NCI-H748 (cell line): Measurements from ENCODE around the gene ABCC1.
"Not testable (repeated sequence)": the region's sequence is repeated elsewhere in the genome, so short reads cannot be mapped to it uniquely, and the experiment has no call there.

Experiments
- DNase-seq: peaks from one replicate; lab custom pipeline; 2025; ENCODE audit not compliant: unreplicated experiment; lab: John Stamatoyannopoulos, UW

Gene ABCC1

DNA sequence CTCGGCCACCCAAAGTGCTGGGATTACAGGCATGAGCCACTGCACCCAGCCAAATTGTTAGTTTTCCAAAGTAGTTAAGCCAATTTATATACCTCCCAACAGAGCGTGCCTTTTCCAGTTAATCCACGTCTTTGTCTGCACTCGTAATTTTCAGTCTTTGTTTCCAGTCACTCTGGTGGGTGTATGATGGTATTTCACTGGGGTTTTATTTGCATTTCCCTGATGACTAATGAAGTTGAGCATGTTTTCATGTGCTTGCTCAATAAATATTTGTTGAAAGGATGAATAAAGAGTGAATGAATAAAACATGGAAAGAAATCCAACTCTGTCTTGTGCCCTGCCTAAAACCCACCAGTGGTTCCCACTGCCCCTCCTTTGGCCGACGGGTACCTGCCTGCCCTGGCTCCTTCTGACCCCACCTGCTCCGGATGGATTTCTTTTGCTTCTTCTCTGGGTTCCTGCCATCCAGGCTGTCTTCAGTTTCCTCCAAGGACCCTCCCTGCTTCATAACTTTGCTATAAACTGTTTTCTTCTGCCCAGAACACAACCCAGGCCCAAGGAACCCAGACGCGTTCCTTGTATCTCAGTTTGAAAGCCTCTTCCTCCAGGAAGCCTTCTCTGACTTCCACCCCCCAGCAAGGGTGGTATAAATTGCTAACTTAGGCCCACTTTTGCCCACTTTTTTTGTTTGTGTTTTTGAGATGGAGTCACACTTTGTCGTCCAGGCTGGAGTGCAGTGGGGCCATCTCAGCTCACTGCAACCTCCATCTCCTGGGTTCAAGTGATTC lies 3.0 kb upstream of the ABCC1 start:
- DNase-seq, result peak; percentile 2

DNA sequence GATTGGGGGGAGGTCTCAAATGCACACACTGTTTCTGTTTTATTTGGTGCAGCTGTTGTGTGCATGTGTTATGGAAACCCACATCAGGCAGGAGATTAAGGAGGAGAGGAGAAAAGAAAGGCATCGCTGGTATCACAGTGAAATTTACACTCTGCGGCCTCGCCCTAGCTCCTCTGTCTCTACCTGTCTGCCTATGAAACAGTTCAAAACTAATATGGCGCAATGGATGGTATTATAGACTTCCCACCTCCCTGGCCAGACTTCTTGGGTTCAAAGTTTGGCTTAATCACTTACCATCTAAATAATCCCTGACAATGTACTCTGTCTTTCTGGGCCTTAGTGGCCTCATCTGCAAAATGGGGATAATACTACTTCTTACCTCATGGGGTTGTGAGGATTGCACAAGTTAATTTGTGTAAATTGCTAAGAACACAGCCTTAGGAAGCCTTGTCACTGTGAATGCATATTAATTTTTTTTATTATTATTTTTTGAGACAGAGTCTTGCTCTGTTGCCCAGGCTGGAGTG lies 1.4 kb upstream of the ABCC1 start:
- DNase-seq, result no peak

DNA sequence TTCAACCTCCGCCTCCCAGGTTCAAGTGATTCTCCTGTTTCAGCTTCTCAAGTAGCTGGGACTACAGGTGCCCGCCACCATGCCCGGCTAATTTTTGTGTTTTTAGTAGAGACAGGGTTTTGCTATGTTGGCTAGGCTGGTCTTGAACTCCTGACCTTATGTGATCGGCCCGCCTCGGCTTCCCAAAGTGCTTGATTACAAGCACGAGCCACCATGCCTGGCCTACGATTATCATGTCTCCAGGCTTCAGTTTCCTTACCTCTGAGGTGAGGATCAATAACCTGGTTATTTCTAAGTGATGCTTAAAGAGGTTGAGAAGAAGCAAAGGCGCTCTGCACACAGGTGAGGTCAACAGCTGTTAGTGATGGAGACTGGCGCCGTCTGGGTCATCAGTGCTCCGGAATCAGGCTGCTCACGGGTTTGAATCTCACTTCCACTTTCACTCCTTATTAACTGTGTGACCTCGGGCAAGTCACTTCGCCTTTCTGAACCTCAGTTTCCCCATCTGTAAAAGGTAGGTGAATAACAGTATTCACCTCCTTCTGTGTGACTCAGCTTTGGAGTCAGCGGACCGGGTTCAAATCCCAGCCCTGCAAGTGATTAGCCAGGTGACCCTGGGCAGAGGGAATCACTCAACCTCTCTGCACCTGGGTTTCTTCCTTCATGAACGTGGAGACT lies 745 bp upstream of the ABCC1 start:
- DNase-seq, result no peak

DNA sequence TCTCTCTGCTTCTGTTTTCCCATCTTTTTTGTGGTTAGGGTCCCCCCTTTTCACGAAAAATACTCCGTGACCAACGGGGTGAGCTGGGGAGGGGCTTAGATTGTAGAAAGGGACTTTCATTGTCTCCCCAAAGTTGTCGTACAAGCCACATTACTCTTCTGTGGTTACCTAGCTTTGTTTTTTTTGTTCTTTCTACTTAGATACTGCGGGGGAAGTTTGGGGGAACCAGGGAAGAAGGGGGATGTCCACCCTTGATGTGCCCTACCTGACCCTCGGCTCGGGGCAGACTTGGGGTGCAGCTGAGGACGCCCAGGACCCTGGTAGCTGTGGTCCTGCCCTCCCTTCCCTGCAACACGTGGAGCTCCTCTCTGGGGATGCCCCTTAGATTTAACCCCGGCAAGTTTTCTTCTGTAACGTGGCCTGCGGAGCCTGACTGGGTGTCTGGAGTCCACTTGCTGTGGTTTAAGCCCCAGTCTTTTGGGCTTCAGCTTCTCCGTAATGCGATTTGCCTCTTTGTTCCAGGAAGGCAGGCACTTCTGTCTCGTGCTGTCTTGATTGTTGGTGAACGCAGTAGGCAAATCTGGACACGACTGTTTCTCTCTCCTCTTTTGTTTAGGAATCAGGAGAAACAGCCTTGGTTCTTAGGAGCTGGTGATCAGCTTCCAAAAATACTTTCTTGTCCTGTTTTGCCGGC lies 892 bp downstream of the ABCC1 start:
- peak; percentile 25 for DNase-seq

DNA sequence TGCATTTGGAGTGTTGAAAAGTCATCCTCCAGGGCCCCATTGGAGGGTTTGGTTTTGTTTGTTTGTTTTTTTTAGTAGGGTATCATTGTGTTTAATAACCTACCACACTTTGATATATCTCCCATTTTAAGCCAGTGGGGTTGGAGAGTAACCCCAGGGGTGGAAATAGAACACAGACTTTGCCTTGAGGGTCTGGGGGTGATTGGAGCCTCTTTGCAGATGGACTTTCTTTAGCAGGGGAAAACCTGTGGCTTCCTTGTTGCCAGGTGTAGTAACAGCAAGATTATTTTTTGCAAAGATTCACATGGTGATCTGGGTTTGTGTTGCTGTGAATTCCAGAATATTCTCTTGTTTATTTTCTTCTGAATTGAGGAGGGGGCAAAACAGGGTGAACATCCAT lies 1.5 kb downstream of the ABCC1 start:
- DNase-seq, result no peak

DNA sequence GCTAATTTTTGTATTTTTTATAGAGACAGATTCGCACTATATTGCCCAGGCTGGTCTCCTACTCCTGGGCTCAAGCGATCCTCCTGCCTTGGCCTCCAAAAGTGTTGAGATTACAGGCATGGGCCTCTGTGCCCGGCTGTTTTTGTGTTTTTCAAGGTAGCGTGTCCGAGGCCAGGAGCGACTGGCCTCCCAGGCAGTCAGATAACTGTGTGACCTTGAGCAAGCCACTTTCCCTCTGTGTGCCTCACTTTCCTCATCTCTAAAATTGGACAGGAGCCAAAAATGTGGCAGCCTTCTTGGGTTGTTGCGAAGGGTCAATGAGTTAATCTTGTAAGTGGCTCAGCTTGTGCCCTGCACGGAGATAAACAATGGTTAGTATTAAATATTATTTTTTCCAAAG lies 2.4 kb downstream of the ABCC1 start:
- no peak for DNase-seq

DNA sequence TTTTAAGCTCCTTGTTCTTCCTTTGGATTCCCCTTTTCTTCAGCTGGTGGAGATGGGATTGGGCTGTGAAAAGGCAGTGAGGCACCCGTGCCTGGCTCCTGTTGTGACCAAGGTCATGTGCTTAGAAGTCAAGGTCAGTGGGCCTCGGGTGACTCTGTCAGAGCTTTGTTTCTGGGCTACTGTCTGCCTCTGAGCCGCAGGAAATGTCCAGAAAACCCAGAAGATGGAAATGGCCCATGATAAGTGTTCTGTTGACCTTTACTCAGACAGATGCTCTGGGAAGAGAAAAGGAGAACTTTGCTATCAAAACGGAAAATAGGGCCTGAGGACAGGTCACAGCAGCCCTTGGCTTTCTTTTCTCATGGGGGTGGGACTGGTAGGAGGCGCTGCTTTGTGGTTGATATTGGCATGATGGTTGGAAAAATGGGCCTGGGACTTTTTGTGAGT lies 2.9 kb downstream of the ABCC1 start:
- no peak for DNase-seq

DNA sequence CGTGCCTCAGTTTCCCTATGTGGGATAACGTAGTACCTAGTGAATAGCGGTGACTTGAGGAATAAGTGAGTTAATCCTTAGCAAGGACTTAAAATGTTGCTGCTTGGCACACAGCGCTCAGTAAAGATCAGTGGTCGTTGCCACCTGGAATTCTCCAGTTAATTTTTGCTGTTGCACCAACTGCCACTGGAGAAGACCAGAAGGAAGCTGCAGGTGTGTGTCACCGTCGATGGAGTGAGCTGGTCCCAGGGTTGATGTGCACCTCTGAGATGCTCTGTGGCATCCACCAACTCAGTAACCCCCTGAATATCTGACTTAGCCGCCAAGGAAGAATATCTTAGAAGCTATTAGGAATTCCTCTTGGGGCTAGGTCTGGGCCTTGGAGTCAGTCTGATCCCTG lies 4.1 kb downstream of the ABCC1 start:
- DNase-seq, result no peak

DNA sequence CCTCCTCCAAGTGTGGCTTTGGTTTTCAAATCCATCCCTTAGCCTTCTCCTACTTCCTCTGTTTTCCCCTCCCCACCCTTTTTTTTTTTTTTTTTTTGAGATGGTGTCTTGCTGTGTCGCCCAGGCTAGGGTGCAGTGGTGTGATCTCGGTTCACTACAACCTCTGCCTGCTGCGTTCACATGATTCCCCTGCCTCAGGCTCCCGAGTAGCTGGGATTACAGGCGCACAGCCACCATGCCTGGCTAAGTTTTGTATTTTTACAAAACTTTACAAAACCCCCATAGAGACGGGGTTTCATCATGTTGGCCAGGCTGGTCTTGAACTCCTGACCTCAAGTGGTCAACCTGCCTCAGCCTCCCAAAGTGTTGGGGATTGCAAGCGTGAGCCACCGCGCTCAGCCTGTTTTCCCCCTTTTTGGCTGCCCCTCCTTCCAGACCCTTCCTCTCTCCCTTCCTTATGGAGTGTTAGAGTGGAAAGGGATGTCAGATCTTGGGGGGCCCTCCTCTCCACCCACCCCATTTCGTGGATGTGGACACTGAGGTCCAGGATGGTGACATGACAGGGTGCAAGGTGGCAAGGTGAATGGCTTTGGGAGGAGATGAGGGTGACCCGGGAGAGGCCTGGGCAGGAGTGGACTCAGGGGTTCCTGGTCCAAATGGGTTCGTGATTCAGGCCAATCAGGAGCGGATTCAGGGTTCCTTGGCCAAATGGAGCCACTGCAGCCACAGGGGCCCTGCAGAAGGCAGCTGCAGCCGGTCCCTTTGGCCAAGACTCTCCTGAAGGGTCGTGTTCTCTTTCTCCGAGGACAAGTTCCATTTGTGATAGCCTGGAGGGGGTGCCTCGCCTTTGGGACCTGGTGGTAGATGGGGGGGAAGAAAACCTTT lies 4.8 kb downstream of the ABCC1 start:
- DNase-seq, result no peak

DNA sequence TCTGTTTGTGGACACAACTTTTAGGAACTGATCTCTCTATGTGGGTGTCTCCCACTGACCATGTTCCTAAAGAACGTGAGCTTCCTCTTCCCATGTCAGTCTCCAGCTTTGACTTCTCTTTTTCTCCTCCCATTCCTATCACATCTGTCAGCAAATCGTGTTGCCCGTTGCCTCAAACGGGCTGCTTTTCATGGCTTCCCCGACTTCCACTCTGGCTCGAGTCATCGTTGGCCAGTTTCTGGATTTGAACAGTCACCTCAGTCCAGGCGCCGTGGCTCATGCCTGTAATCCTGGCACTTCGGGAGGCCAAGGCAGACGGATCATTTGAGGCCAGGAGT lies 5.4 kb downstream of the ABCC1 start:
- no peak for DNase-seq

DNA sequence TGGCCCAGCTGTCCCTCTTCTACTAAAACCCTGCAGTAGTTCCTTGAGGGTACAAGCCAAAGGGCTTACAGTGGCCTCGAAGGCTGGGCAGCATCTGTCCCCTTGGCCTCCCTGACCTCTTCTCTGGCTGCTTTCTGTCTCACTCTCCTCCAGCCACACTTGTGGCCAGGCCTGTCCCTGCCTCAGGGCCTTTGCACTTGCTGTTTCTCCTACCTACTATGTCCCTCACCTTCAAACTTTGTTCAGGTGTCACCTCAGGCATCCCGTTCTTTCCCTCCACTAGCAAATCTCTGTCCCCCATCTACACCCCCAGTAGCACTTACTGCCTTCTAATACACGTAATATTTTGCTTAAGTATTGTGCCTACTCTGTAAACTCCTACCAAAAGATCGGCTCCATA lies 6.0 kb downstream of the ABCC1 start:
- no peak for DNase-seq

DNA sequence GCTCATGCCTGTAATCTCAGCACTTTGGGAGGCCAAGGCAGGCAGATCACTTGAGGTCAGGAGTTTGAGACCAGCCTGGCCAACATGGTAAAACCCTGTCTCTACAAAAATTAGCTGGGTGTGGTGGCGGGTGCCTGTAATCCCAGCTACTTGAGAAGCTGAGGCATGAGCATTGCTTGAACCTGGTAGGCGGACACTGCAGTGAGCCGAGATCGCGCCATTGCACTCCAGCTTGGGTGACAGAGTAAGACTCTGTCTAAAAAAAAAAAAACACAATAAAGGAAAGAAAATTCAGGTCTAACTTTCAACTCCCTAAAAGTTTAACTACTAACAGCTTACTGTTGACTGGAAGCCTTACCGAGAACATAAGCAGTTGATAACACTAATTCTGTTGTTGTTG lies 6.7 kb downstream of the ABCC1 start:
- DNase-seq, result not testable (repeated sequence)

DNA sequence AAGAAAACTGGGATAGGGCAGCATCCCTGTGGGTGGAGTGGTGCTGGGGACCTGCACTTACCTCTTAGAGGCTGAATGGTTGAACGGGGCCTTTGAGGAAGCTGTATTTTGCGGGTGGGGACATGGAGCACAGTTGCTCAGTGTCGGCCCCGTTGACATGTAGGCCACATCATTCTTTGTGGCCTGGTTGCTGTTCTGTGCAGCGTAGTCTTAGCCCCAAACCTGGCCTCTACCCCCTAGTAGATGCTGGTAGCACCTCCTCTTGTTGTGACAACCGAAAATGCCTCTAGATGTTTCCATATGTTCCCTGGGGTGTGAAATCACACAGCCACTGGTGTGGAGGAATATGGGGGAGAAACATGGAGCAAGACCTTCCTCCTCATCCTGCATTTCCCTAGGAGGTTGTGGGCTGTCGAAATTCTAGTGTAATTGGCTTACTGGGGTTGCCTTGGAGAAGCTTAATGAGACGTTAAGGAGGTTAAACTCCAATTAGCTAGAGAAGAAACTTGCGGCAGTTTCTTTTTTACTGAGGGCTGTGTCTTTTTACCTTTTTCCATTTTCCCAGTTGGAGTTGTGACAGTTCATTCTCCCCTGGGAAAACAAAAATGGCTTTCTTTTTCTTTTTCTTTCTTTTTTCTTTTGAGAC lies 9.4 kb downstream of the ABCC1 start:
- no peak for DNase-seq

DNA sequence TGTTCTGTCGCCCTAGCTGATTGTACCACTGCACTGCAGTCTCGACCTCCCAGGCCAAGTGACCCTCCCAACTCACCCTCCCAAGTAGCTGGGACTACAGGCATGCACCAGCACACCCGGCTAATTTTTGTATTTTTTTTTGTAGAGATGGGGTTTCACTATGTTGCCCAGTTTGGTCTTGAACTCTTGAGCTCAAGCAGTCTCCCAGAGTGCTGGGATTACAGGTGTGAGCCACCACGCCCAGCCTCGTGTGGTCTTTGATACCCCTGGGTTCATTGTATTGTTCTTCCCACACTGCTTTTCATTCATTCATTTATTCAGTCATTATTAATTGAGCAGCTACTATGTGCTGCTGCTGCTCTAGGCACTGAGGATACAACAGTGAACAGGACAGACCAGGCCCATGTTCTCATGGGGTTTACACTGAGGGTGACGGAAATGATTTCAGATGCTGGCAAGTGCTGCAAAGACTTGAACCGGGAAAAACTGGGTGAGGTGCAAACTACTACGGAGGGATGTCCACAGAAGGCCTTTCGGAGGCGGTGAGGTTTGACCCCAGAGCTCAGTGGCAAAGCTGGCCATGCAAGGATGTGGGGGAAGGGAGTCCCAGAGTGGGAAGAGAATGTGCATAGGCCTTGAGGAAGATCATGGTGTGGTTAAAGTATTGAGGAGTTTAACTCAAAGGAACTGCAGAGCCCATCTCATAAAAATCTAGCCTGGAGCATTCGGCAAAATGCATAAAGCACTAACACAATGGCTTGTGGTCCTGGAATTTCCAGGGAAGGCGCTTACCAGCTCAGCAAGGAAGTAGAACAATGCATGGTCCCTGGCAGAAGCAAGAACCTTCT lies 10.9 kb downstream of the ABCC1 start:
- no peak for DNase-seq

DNA sequence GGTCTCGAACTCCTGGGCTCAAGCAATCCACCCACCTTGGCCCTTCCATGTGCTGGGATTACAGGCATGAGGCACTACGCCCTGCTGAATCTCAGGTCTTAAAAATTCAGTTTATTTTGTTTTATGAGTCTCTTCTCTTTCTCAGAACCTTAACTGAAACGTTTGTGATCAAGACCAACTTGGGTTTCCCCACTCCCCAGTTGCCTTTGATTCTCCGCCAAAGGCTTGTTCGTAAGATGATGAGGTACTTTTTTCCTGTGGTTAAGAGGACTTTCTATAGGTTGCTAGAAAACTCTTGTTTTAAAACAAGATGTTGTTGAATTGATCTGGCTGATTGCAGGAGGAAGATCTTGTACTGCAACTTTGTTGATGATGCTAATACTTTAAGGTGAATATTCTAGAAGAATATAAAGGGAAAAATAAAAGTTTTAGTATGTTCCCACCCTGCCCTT lies 11.7 kb downstream of the ABCC1 start:
- DNase-seq, result no peak

DNA sequence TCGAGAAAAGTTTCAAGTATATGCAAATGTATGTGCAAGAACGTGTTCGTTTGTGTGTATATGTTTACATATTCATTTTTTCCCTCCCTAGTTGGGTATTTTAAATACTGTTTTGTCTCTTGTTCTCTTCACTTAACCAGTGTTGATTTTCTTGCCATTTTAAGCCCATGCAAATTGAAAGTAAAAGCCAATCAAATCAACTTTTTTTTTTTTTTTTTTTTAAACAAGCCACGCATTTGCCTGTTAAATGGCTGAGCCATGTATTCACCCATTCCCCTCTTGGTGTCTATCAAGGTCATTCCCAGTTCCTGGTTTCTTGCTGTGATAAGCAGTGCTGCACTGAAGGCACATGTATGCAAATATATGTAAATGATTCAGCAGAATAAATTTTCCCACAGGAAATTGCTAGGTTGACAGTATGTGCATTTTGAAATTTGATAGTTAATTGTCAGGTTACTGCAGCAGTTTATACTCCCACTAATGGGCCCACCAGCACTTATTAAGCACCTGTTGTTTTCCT lies 12.2 kb downstream of the ABCC1 start:
- no peak for DNase-seq

DNA sequence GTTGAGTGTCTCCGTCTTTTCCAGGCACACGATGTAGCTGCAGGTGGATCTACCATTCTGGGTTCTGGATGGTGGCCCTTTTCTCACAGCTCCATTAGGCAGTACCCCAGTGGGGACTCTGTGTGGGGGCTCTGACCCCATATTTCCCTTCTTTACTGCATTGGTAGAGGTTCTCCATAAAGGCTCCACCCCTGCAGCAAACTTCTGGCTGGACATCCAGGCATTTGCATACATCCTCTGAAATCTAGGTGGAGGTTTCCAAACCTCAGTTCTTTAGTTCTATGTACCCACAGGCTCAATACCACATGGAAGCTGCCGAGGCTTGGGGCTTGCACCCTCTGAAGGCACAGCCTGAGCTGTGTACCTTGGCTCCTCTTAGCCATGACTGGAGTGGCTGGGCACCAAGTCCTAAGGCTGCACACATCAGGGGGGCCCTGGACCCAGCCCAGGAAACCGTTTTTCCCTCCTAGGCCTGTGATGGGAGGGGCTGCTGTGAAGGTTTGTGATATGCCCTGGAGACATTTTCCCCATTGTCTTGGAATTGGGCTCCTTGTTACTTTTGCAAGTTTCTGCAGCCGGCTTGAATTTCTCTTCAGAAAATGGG lies 14.0 kb downstream of the ABCC1 start:
- no peak for DNase-seq

DNA sequence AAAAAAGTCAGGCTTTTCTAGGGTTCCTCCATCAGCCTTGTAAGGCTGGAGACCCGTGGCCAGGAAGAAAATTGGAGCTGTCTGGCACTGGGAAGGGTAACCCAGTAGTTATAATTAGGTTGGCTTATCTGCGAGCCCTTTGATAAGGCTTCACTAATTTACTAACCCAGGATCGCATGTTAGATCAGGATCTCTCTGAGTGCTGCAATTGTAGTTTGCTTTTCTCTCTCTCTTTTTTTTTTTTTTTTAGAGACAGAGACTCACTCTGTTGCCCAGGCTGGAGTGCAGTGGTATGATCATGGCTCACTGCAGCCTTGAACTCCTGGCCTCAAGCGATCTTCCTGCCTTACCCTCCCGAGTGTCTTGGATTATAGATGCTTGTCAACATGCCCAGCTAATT lies 17.0 kb downstream of the ABCC1 start:
- DNase-seq, result no peak
